HepG2 (cell line): ENCODE data around the gene PSMD1. TPM values are rescaled to one million over a fixed set of nuclear protein-coding genes. Genes with fewer than 3 reads are reported as not detected.

Experiments
- CCAR2 ChIP-seq: fragments of 200-400 bp; formaldehyde crosslinking; optimal IDR thresholded peaks from 2 replicates; pipeline ENCODE3; 2018; ENCODE audit warnings: low read depth, mild to moderate bottlenecking, low read length, moderate library complexity
- FOXJ3 ChIP-seq: sonication (generic); formaldehyde crosslinking; IDR thresholded peaks from 2 replicates; pipeline ENCODE4 v1.4.0; 2020; ENCODE audit warnings: missing genetic modification reagents, mild to moderate bottlenecking, borderline replicate concordance
- HDAC2 ChIP-seq: sonication (generic); formaldehyde crosslinking; IDR thresholded peaks from 2 replicates; pipeline ENCODE4 v1.4.0; 2020; ENCODE audit warnings: missing genetic modification reagents
- HNRNPLL ChIP-seq: fragments of 200-400 bp; formaldehyde crosslinking; IDR thresholded peaks from 2 replicates; pipeline ENCODE4 v1.6.1; 2017; ENCODE audit warnings: mild to moderate bottlenecking, low read depth, low read length; ENCODE audit not compliant: poor library complexity, severe bottlenecking
- IKZF4 ChIP-seq: sonication (generic); formaldehyde crosslinking; IDR thresholded peaks from 2 replicates; pipeline ENCODE4 v1.5.1; 2020; ENCODE audit warnings: borderline replicate concordance, mild to moderate bottlenecking, low read depth, missing genetic modification reagents; ENCODE audit errors: not compliant biosample characterization
- IRF2 ChIP-seq: IDR thresholded peaks from 2 replicates; pipeline ENCODE4 v1.6.1; 2018; ENCODE audit warnings: missing genetic modification reagents, missing compliant biosample characterization
- KDM5B ChIP-seq: sonication (generic); formaldehyde crosslinking; IDR thresholded peaks from 2 replicates; pipeline ENCODE4 v1.4.0; 2020; ENCODE audit warnings: missing genetic modification reagents, mild to moderate bottlenecking, borderline replicate concordance
- NBN ChIP-seq: fragments of 450-650 bp; conservative IDR thresholded peaks from 2 replicates; pipeline ENCODE4 v1.6.1; 2017
- NRL ChIP-seq: sonication (generic); formaldehyde crosslinking; IDR thresholded peaks from 2 replicates; pipeline ENCODE4 v1.5.0; 2020; ENCODE audit warnings: missing genetic modification reagents, mild to moderate bottlenecking, moderate library complexity, borderline replicate concordance
- PITX1 ChIP-seq: sonication (generic); formaldehyde crosslinking; IDR thresholded peaks from 2 replicates; pipeline ENCODE4 v1.5.1; 2020; ENCODE audit warnings: mild to moderate bottlenecking, missing genetic modification reagents
- SOX13 ChIP-seq, 3 experiments: fragments of 450-650 bp in 1 of 3; sonication (generic) in 1 of 3; formaldehyde crosslinking in 1 of 3; IDR thresholded peaks in 2 of 3; conservative IDR thresholded peaks in 1 of 3; 2 replicates each; pipeline versions ENCODE4 v1.5.0 to v1.6.1; 2016 to 2020; ENCODE audit warnings: antibody characterized with exemption in 1 of 3, mild to moderate bottlenecking in 1 of 3, missing compliant biosample characterization in 1 of 3, missing genetic modification reagents in 1 of 3, moderate library complexity in 1 of 3
- TAF1 ChIP-seq: sonication (generic); formaldehyde crosslinking; IDR thresholded peaks from 2 replicates; pipeline ENCODE4 v1.4.0; 2020; ENCODE audit warnings: missing genetic modification reagents
- ZBTB1 ChIP-seq: sonication (generic); formaldehyde crosslinking; IDR thresholded peaks from 2 replicates; pipeline ENCODE4 v1.4.0; 2020; ENCODE audit warnings: missing genetic modification reagents, borderline replicate concordance
- ZBTB8A ChIP-seq: sonication (generic); formaldehyde crosslinking; IDR thresholded peaks from 2 replicates; pipeline ENCODE4 v1.4.0; 2020; ENCODE audit warnings: mild to moderate bottlenecking, low read depth, missing genetic modification reagents, borderline replicate concordance
- ZNF33A ChIP-seq: sonication (generic); formaldehyde crosslinking; IDR thresholded peaks from 2 replicates; pipeline ENCODE4 v1.5.1; 2020; ENCODE audit warnings: missing genetic modification reagents, mild to moderate bottlenecking, moderate library complexity, borderline replicate concordance
- ZNF33B ChIP-seq: sonication (generic); formaldehyde crosslinking; IDR thresholded peaks from 2 replicates; pipeline ENCODE4 v1.5.1; 2020; ENCODE audit warnings: mild to moderate bottlenecking, missing genetic modification reagents
- ZNF782 ChIP-seq: sonication (generic); formaldehyde crosslinking; IDR thresholded peaks from 2 replicates; pipeline ENCODE4 v1.4.0; 2020; ENCODE audit warnings: missing genetic modification reagents, mild to moderate bottlenecking, borderline replicate concordance
- polyA plus RNA-seq, 8 experiments: library from polyadenylated mRNA; depleted of rRNA in 3 of 8; stranded (reverse) in 7 of 8; unstranded in 1 of 8; fragments of >200 nt; fragmentation: Illumina TruSeq in 4 of 8; extraction: Trizol in 4 of 8; gene quantifications; 2 replicates each; pipeline versions ENCODE4 v1.2.1 to v1.2.3, GENCODE V29; 2011 to 2016; ENCODE audit warnings: low read depth in 4 of 8, missing spikeins in 1 of 8, mixed read lengths in 1 of 8; ENCODE audit not compliant: insufficient read depth in 1 of 8
- total RNA-seq, 5 experiments: library from RNA; depleted of rRNA; stranded (reverse); fragments of >200 nt; fragmentation: Illumina TruSeq; extraction: Trizol; gene quantifications; 2 replicates each; pipeline ENCODE4 v1.2.3, GENCODE V29; 2016; ENCODE audit warnings: low read depth in 1 of 5
- TF ChIP-seq, protein P1 (sequence below): sonication (generic); formaldehyde crosslinking; IDR thresholded peaks from 2 replicates; pipeline ENCODE4 v1.4.0; 2020; ENCODE audit warnings: missing genetic modification reagents, borderline replicate concordance
- TF ChIP-seq, protein P2 (sequence below): sonication (generic); formaldehyde crosslinking; IDR thresholded peaks from 2 replicates; pipeline ENCODE4 v1.9.0; 2022; ENCODE audit warnings: missing genetic modification reagents, mild to moderate bottlenecking, borderline replicate concordance
- TF ChIP-seq, protein P3 (sequence below): sonication (generic); formaldehyde crosslinking; IDR thresholded peaks from 2 replicates; pipeline ENCODE4 v1.5.0; 2020; ENCODE audit warnings: missing genetic modification reagents

PSMD1 gene
- total and polyA plus RNA-seq, 2 of the 13 experiments (the other 11 are each of a cell fraction or from before 2014, with no cell fraction given) = 136 to 191 TPM

GRCh38 chr2:231047923-231048915, 8.4 kb upstream of the PSMD1 start (continued):
- no peak for TF ChIP-seq IKZF4 (CRISPR knock-in tag)
- TF ChIP-seq, protein P1, sequence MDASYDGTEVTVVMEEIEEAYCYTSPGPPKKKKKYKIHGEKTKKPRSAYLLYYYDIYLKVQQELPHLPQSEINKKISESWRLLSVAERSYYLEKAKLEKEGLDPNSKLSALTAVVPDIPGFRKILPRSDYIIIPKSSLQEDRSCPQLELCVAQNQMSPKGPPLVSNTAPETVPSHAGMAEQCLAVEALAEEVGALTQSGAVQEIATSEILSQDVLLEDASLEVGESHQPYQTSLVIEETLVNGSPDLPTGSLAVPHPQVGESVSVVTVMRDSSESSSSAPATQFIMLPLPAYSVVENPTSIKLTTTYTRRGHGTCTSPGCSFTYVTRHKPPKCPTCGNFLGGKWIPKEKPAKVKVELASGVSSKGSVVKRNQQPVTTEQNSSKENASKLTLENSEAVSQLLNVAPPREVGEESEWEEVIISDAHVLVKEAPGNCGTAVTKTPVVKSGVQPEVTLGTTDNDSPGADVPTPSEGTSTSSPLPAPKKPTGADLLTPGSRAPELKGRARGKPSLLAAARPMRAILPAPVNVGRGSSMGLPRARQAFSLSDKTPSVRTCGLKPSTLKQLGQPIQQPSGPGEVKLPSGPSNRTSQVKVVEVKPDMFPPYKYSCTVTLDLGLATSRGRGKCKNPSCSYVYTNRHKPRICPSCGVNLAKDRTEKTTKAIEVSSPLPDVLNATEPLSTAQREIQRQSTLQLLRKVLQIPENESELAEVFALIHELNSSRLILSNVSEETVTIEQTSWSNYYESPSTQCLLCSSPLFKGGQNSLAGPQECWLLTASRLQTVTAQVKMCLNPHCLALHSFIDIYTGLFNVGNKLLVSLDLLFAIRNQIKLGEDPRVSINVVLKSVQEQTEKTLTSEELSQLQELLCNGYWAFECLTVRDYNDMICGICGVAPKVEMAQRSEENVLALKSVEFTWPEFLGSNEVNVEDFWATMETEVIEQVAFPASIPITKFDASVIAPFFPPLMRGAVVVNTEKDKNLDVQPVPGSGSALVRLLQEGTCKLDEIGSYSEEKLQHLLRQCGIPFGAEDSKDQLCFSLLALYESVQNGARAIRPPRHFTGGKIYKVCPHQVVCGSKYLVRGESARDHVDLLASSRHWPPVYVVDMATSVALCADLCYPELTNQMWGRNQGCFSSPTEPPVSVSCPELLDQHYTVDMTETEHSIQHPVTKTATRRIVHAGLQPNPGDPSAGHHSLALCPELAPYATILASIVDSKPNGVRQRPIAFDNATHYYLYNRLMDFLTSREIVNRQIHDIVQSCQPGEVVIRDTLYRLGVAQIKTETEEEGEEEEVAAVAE (CRISPR knock-in tag) = no peak; the same call in 1 of the 2 replicates
- peak; percentile 30; the same call in 1 of the 2 replicates for TF ChIP-seq KDM5B (CRISPR knock-in tag)
- TF ChIP-seq NRL = no peak
- no peak for TF ChIP-seq ZBTB1 (CRISPR knock-in tag)
- TF ChIP-seq ZNF33A (CRISPR knock-in tag) = no peak
- no peak for TF ChIP-seq SOX13 (IDR thresholded peaks at IDR 0.05)
- no peak for TF ChIP-seq SOX13 (CRISPR knock-in tag; conservative IDR thresholded peaks at IDR 0.05 in 1 of 2, IDR thresholded peaks at IDR 0.05 in 1 of 2)
- TF ChIP-seq PITX1 (CRISPR knock-in tag) = 0 out of 2 replicates have a peak, but pooled peaks have one; percentile 34
- no peak for TF ChIP-seq ZNF782 (CRISPR knock-in tag)
- TF ChIP-seq, protein P2, sequence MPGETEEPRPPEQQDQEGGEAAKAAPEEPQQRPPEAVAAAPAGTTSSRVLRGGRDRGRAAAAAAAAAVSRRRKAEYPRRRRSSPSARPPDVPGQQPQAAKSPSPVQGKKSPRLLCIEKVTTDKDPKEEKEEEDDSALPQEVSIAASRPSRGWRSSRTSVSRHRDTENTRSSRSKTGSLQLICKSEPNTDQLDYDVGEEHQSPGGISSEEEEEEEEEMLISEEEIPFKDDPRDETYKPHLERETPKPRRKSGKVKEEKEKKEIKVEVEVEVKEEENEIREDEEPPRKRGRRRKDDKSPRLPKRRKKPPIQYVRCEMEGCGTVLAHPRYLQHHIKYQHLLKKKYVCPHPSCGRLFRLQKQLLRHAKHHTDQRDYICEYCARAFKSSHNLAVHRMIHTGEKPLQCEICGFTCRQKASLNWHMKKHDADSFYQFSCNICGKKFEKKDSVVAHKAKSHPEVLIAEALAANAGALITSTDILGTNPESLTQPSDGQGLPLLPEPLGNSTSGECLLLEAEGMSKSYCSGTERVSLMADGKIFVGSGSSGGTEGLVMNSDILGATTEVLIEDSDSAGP (CRISPR knock-in tag) = no peak
- no peak for TF ChIP-seq ZBTB8A (CRISPR knock-in tag)
- TF ChIP-seq, protein P3, sequence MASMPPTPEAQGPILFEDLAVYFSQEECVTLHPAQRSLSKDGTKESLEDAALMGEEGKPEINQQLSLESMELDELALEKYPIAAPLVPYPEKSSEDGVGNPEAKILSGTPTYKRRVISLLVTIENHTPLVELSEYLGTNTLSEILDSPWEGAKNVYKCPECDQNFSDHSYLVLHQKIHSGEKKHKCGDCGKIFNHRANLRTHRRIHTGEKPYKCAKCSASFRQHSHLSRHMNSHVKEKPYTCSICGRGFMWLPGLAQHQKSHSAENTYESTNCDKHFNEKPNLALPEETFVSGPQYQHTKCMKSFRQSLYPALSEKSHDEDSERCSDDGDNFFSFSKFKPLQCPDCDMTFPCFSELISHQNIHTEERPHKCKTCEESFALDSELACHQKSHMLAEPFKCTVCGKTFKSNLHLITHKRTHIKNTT (CRISPR knock-in tag) = no peak
- TF ChIP-seq IRF2 (CRISPR knock-in tag) = no peak; the same call in 1 of the 2 replicates
- TF ChIP-seq CCAR2 = no peak
- no peak for TF ChIP-seq ZNF33B
- TF ChIP-seq NBN = no peak
- no peak for TF ChIP-seq HNRNPLL
- TF ChIP-seq FOXJ3 (CRISPR knock-in tag) = 0 out of 2 replicates have a peak, but pooled peaks have one; percentile 33
- no peak; the same call in 1 of the 2 replicates for TF ChIP-seq HDAC2 (CRISPR knock-in tag)
- no peak for TF ChIP-seq TAF1 (CRISPR knock-in tag)
